HG03097 (cell line): ENCODE results near the gene IFIT1.
"Not testable (repeated sequence)": the region's sequence is repeated elsewhere in the genome, so short reads cannot be mapped to it uniquely, and the experiment has no call there.

Experiments used
- ATAC-seq: cut with Tn5 transposase; IDR thresholded peaks from one replicate; pipeline ENCODE4 v1.9.1; 2021; ENCODE audit not compliant: unreplicated experiment, low FRiP score

The IFIT1 gene

DNA sequence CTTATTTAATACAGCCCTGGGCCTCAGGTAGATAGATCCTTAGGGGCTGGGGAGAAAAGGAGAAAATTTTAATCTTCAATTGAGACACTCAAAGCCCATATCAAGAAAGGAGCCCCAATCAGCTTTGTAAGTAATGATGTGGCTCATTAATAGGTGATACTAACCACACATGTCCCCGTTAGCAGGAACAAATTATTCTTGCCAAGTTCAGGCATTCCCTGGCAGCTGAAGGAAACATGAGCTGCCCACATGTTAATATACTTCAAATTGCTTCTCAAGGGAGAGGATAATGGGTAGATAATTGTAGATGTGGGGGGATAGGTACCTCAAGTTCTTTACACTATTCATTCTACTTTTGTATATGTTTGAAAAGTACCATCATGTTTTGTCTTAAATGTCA, 36.5 kb downstream of the IFIT1 start:
- no peak for ATAC-seq

DNA sequence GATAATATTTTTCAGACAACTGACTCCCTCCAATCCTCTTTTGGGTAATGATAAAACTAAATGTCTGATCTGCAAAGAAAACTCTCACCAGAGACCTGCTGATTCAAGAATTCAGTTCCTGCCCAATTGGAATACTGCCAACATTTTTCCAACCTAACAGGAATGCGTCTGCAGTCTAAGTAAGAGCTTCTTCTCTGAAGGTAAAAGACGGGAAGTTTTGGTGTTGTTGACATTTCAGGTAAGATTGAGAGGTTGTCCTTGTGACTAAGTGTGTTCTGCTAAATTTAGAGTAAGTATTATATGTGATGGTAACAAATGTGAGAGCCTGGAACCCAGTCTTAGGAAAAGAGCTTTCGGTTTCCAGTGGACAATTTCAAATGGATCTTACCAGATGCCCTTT, 39.6 kb downstream of the IFIT1 start:
- no peak for ATAC-seq

DNA sequence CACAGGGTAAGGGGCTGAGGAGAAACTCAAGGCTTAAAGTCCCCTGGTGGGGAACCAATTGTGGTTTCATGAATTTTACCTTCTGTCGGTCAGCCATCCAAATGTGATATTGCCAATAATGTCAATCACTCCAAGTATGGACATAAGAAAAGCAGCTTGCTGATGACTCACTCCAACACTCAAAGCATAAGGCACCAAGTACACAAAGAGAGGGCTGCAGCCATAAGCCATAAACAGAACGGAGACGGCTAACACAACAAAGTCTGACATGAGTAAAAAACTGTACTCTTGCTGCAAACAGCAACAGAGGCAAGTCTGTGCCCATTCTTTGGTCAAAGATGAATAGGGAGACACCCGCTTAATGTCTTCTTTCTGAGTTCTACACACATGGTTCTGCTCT, 46.1 kb downstream of the IFIT1 start:
- ATAC-seq = no peak

DNA sequence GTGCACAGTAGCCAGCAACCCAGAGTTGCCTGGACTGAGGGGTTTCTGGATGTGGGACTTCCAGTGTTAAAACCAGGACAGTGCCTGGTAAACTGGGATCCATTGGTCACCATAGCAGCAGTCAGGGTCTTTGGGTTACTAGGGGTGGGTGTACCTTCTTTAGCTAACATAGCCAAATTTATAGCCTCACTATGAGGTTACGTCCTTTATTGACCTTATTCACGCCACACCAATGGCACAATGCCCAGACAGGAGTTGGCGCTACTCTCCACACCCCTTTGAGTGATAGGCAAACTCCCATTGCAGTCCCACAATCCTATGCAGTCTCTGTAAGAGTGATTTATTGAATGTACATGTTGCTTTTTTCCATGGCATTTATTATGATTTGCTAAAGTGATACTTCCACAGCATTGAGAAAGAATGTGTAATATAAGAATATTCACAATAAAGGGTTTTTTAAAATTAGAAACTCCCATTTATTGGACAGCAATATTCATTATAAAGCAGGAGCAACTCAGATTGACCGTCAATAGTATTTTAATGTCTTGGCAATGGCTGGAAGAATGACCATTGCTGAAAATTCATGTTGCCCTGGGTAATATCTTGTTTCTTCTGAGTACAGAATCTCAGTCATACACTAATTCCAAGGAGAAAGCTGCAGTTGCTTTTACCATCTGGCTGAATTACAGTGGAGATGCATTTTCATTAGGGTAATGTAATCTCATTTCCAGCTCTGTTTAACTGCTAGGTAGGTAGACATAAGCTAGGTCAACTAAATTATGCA, 48.0 kb downstream of the IFIT1 start:
- no peak for ATAC-seq

DNA sequence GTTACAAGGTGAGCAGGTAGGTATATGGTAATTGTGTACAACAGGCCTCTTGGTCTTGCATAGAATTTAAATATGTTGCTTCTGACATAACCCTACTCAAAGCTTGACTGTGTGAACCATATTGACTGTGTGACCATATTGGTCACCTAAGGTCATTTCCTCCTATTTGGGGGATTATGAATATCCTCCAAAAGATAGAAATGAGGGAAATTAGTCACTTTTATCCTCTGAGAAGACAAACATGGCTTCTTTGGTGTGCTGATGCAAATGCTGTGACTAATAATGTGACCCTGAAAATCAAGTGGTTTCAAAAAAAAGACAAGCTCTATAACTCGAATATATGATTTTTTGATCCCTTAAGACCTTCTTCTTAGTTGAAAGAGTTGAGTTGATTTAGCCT, 49.9 kb downstream of the IFIT1 start:
- no peak for ATAC-seq

DNA sequence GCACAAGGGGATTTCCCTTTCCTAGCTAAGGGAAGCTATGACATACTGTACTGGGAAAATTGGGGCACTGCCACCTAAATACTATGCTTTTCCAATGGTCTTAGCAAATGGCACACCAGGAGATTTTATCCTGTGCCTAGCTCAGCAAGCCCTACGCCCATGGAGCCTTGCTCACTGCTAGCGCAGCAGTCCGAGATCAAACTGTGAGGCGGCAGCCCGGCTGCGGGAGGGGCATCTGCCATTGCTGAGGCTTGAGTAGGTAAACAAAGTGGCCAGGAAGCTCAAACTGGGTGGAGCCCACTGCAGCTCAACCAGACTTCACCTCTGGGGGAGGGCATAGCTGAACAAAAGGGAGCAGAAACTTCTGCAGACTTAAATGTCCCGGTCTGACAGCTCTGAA, 52.4 kb downstream of the IFIT1 start:
- ATAC-seq = not testable (repeated sequence)

DNA sequence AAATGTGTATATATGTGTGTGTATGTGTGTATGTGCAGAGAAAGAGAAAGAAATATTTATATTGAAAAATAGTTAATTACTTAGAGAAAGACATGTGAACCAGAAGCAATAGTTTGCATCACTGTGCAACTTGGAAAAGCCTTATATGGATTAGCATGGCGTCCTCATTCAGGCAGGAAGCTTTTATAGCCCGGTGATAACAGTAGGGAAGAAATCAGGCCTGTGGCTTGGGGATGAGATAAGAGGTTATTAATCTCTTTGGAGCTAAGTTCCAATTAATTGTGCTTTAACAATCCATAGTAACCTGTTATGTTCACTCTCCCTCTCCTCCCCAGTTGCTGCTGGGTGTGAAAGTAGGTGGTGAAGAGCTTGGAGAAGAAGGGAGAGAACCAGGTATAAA, 58.5 kb downstream of the IFIT1 start:
- no peak for ATAC-seq

DNA sequence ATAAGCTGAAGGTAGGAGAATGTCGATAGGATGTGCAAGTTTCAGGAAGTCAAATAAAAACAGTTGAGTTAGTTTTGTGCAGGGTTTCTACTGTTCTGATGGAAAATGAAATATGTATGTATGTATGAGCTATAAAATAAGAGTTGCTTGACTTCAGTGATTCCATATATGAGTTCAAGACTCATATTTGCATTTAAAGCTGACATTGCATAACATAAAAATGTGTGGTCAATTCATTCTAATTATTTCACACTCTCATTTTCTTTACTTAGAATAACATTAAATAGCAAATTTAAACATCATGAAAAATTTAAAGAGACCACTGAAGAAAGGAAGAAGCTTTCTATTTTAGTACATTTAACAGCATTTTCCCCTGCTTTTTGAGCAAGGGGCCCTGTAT, 59.8 kb downstream of the IFIT1 start:
- ATAC-seq = no peak

DNA sequence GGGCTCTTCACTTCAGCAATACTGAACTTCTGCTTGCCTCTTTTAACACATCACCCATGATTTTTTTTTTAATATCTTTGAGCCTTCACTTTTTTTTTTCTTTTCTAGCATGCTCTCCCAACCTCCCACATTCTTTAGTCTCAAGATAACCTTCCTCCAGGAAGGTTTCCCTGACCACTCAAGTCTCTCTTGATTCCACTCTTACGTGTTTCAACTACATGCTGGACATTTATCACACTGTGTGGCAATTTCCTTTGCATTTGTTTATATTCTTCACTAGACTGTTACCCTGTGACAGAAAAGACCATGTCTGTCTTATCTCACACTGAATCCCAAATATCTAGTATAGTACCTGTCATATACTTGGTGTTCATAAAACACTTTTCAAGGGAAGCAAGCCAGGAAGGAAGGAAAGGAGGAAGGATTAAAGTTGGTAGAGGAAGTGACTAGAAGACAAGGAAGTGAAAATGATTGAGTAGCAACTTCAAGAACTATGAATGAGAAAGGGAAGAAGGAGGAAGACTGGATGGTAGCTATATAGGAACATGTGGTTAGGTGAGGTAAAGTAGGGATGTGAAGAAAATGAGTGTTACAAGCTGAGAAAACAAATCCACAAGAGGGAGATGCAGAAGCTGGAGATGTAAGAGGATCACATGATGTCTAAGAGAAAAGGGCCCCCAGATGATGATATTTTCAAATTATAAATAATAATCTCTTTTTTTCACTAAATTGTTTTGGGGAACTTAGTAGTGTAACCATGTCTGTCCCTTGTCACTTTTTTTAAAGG, 62.3 kb downstream of the IFIT1 start:
- no peak for ATAC-seq
